Activated T-cell treated with anti-CD3 and anti-CD28 coated beads for 4 hours (primary cell): ENCODE data around the gene ADAMTSL1.

Experiments
- DNase-seq: peaks from one replicate; pipeline ENCODE4 v3.0.0-alpha.2; 2020

Gene ADAMTSL1

DNA sequence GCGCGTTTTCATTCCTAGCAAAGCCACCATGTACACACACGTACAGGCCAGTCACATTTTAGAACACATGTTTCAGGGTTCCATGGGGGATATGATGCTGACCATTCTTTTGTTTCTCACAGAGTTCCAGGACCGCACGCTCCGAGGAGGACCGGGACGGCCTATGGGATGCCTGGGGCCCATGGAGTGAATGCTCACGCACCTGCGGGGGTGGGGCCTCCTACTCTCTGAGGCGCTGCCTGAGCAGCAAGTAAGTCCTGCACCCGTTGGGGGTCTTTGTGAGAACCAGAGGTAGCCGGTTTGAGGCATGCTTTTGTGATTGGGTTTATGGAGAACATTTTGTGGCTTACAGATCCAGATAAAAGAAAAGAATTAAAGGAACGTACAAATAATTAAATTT, 30.8 kb downstream of the ADAMTSL1 start:
- no peak for DNase-seq

DNA sequence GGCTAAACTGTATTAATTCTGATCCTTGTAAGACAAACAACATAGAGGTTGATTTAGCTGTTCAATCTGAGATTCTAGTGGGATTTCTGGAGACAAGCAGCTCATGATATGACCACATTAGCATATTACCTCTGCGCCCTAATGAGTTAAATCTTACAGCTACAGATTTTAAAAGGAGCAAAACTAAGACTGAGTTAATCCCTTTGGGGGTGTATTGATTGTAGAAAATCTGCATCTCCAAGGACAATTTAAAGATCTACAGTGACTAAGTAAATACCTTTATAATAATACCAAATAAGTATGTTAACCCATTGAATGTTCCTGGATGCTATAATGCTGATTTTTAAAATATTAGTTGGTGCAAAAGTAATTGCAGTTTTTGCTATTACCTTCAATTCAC, 33.2 kb downstream of the ADAMTSL1 start:
- no peak for DNase-seq

DNA sequence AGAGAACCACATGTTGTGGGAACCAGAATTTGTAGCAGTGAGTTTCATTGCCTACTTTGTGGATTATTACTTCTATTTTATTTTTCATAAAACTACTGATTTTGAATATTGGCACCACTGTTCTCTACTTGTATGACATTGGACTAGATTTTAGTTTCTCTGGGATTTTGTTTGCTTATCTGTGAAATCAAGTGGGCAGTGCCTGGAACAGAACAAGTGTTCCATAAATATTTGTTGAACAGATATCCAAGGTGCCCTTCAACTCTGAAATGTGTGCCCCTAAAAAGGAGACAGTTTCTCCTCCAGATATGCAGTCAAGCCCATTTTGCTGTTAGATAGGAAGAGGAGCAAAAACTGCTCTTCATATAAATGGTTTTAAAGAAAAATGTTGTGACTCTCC, 42.6 kb downstream of the ADAMTSL1 start:
- no peak for DNase-seq

DNA sequence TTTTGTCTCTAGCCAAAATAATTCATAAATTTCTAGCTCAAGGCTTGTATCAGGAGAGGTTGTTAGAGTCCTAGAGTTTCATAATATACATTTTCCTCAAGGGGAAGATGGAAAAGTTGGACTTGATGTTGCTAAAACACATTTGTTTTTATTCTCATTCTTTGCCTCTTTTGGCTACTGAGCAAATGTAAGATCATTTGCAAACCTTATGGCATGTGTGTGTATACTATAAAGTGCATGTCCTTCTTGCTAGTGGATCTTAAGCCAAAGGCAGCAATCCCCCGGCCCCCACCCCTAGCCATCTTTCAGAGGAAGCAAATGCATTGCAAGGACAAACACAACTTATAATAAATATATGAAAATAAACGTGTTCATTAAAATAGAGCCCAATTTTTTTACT, 43.0 kb downstream of the ADAMTSL1 start:
- DNase-seq, result no peak

DNA sequence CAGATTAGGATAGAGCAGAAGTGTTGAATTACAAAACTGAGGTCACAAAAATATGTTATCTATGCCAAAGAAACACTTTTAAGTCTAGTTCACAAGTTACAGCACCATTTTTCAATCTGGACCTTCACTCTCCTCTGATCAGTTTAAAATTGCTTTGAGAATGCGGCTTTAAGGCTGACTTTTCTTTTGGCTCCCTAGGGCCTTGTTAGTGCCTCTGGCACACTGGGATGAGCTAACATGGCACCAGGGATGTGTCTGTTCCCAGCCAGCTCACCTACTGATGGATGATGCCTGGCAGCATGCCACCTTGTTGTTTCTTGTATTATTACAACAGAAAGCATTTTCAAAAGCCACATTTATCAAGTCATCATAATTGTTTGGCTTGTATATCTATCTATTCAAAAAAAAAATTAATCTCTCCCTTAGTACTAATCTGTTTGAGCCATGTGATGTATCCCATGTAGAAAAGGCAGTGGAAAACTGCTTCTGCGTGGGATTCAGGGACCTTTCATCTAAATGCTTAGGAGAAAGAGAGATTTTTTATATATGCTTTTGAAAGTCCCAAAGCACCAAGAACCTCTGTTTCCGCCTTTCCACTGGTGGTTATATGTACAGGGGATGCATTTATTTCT, 46.6 kb downstream of the ADAMTSL1 start:
- no peak for DNase-seq

DNA sequence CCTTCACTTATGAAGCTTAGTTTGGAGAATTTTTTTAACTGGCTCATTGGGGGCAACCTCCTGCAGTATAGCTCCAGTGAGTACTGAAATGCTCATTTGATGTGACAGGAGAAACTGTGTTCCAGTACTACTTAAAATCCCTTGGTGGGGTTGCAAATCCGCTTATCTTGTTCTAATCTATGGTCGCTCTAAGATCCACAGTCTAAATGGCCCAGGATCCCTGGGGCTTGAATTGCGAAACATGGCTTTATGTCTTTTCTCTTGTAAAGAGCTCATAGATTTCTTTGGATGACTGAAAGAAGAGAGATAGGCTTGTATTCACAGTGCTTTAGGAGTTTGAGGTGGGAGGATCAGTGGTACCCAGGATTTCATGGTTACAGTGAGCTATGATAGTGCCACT, 52.7 kb downstream of the ADAMTSL1 start:
- no peak for DNase-seq

DNA sequence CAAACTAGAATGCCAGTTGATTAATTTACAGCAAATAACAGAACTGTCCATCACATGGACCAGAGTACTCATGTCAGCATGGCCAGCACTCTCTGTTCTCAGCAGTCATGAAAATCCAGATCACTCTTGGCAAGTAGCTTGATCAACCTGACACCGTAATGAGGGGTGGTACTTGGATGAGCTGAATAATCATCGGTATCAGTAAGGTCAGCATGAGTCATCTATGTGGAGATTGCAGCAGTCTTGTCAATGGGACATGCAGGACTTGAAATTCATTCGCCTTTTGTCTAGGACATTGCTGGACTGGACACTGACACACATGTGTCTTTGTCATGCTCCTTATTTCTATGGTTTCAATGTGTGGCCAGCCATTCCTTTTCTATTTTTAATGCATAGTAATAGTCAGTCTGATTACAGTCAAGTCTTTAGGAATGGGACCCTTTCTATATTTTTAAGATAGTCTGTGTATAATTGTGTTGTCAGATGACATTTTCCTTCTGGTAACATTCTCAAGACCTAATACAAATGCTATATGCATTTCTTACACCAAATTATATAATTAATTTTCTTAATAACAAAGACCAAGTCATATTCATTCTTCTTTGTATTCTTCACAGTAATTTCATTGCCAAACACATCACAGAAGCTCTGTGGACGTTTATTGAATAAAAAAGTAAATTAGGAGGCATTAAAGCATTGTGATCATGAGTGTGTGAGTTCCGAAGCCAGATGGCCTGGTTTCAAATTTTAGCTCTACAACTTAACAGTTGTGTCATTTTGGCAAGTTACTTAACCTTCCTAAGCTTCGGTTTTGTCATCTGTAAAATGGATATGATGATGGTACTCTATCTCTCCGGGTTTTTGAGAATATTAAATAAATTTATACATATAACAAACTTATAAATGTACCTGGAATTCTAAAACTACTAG, 57.4 kb downstream of the ADAMTSL1 start:
- DNase-seq, result no peak

DNA sequence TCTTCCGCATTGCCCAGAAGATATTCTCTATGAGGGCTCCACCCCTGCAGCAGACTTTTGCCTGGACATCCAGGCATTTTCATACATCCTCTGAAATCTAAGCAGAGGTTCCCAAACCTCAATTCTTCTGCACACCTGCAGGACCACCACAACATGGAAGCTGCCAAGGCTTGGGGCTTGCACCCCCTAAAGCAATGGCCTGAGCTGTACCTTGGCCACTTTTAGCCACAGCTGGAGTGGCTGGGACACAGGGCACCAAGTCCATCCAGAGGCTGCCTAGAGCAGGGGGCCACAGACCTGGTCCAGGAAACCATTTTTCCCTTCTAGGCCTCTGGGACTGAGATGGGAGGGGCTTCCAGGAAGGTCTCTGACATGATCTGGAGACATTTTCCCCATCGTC, 60.7 kb downstream of the ADAMTSL1 start:
- DNase-seq, result no peak

DNA sequence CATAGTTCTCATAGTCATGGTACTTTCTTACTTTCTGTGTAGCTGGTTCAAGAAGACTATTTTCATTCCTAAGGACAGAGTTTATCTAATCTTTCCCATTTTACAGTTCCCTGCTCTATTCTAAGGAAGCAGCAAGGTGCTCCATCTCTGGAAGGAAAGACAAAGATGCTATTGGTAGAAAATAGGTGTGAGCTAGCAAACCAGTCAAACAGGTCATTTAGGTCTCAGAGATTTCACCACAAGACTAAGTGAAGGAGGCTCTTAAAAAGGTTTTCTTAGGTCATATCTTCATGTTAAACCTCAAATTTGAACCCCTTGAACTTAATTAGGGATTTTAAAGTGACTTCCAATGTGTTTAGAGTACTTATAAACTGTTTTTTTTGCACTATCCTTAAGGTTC, 62.6 kb downstream of the ADAMTSL1 start:
- no peak for DNase-seq

DNA sequence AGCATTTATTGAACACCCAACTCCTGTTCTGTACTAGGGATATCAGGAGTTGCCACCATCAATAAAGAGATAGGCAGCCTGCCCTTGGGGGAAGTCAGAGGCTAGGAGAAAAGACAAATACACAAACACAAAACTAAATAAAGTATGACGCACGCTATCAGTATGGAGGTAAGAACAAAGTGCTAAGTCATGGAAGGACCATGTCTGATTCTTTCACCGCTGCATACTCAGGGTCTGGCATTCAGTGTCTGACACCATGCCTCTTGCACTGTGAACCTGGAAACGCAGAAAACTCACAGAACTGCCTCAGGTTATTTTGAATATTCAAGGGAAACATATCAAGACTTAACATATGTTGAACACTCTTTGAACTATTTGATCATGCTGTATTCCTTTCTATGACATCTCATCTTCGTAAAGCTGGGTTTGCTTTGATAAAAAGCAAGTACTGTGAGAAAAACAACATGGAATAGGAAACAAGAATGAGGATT, 65.3 kb downstream of the ADAMTSL1 start:
- no peak for DNase-seq

DNA sequence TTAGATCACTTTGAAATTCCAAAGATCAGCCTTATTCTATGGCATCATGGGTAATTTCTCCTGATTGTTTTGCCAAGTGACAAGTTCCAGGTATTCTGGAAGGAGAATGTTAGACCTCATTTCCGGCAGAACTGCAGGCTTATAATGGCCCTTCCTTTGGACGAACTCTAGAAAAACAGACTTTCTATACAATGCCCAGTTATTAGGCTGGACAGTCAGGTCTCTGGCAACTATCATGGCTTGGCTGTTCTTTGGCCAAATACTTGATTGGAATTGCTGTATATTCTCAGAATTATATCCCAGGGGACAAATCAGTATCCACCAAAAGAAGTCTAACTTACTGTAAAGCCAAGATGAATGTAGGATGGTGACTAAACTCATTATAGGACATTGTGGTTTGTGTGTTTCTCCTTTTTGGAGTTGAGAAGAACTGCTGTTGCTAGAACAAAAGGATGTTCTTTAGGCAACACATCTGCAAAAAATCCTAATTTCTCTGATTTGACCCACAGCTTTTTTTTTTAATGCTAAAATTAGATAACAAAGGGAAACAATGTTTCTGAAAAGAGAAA, 69.0 kb downstream of the ADAMTSL1 start:
- DNase-seq, result no peak

DNA sequence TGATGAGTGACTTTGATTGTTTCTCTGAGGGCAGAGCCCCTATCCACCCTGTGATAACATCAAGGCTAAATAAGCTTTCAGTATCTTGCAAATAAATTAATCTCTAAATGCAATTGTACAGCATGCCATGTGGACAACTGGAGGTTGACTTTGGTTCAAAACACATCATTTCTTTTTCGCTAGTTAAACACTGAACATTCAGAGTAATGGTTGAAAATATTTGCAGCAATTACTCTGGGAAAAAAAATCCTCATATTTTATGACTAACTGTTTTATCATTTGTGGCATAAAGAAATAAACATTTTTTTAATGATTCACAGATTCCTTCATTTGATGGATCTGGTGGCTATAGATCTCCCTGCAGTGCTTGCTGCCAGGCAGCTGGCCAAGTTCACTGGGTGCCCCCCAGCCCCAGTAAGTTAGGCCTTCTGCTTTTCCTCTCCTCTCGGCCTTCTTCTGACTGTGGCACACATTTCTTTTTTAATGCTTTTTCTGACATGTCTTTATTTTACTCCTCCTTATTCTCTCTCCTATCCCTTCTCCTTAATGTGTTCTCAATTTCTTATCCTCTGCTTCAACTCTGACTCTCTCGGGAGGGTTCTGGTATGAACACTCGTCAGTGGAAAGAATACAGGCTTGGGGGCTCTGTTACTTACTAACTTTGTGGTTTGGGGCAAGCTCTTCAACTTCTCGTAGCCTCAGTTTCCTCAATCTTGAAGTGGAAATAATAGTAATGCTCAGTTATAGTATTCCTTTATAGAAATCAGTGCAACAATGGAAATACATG, 69.6 kb downstream of the ADAMTSL1 start:
- DNase-seq, result no peak

DNA sequence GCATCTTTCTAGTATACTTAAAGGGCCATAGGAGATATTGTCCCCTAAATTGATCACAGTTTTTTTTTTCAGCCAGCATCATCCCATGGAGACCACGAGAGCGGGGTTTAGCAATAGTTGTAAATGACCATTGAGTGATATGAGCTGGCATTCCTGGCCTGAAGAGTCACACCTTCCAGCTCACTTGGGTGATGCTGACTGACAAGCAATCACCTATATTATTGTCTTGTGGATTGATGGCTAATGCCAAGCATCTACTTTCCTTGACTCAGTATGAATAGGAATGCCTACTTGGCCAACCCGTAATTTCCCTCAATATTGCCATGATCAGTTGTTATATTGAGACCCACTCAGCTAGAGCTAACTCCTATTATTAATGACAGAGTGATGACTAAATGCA, 70.5 kb downstream of the ADAMTSL1 start:
- DNase-seq, result no peak

DNA sequence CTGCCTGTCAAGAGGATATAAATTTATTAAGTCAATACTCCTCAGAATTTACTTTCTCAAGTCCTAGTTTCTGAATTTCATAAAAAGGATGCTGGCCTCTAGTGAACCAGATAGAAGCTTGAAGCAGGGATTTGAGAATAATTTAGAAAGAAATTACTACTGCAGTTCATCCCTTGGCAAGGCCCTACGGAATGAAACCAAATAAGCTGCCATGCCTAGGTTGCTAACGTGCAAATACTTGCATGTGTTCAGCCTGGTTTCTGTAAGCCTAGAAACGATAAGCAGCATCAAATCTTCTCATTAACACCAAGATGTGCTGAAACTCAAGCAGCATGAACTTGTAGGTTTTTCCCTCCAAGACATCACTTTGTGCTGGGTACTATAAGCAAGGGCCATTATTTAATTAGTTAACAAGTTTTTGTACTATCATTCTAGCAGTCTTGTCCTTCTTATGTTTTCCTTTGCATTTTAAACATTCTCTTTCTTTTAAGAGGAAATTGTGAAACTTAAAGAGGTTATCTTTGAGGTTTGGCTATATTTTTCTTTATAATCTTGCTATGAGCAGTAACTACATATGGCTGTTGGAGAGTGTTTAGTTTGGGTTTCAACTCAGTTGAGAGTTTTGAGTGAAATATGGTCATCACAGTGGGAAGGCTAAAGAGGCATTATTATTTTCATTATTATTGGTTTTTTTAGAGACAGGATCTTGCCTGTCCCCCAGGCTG, 71.8 kb downstream of the ADAMTSL1 start:
- DNase-seq, result no peak

DNA sequence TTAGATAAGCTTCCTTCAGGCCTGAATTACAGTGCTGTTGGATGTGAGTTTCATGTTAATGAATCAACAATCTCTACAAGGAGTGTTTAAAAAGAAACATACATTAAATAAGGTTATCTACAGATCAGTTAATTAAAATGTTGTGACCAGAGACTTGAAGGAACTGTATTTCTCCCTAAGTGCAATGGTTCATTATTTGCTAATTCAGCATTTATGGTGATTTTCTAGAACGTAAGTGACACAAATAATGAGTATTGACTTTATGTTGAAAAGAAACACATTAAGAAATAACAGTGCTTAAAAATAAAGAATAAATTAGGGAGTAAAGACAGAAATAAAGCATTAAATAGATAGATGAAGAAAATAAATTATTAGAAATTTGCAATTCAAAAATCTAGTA, 74.5 kb downstream of the ADAMTSL1 start:
- DNase-seq, result no peak

DNA sequence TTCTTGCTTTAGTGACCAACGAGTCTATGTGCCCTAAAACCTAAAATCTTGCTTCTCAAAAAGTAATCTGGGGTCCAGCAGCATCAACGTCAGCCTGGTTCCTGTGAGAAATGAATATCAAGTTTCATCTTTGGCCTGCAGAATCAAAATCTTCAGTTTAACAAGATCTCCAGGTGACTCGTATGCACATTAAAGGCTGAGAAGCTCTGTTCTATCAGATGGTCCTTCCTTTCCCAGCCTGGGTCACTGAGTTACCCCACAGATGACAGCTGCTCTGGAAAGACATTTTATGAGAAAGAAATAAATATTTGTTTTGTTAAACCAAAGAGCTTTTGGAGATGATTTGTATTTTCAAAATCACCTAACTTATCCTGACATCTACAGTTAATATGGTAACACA, 75.8 kb downstream of the ADAMTSL1 start:
- DNase-seq, result no peak

DNA sequence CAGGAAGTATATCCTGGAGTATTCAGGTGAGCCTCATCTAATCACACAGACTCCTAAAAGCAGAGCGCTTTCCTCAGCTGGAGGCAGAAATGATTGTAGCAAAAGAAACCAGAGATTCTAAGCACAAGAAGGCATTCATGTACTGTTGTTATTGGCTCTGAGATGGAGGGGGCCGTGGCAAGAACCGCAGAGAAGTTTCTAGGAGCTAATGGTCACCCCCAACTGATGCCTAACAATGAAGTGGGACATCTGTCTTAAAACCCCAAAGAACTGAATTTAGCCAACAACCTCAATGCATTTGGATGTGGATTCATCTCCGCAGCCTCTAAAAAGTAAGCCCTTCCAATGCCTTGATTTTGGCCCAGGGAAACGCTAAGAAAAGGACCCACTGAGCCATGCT, 76.3 kb downstream of the ADAMTSL1 start:
- no peak for DNase-seq

DNA sequence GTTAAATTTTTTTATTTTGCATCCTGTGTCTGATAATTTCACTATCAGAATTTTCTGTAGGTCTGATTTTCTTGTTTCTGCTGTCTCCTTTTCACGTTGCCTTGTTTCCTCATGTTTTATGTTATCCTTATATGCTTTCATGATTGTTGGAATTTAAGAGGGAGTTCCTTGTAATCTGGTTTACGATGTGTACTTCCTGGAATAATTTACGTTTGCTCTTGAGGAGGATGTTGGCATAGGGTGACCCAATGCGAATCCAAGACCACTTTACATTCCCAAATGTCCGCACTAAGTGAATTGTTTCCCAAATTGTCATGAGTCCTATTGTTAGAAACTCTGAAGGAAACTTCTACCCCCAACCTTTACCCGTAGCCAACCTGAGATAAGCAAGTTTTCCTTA, 80.3 kb downstream of the ADAMTSL1 start:
- no peak for DNase-seq

DNA sequence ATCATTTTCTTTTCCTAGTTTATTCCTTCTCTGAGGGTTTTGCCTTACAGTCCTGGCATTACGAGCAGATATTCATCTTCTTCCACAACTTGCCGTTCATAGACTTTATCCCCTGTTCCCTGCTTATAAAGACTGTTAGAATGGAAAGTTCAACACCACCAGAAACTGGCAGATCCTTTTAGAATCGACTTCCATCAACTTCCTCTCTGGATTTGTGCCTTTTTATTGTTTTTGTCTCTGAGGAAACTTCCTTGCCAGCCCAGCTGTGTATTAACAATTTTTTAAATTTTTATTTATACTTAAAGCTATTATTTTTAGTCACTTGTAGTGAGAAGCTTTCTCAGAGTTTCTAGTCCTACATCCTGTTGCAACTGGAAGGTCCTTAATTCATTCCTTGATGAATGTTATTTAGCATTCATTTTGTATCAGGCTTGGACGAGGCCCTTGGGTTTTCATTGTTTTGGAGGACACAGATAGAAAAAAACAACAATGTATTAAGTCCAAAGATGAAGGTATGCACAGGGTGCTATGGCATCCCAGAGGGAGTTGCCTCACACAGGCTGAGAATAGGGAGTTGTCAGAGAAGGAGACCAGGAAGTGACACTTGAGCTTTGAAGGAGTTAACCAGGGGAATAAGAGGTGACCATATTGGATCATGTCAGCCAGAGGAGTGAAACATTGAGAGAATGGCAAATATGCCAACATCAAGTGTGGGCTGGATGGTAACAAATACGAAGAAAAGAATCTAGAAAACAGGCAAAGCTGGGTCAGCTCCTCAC, 81.3 kb downstream of the ADAMTSL1 start:
- no peak for DNase-seq

DNA sequence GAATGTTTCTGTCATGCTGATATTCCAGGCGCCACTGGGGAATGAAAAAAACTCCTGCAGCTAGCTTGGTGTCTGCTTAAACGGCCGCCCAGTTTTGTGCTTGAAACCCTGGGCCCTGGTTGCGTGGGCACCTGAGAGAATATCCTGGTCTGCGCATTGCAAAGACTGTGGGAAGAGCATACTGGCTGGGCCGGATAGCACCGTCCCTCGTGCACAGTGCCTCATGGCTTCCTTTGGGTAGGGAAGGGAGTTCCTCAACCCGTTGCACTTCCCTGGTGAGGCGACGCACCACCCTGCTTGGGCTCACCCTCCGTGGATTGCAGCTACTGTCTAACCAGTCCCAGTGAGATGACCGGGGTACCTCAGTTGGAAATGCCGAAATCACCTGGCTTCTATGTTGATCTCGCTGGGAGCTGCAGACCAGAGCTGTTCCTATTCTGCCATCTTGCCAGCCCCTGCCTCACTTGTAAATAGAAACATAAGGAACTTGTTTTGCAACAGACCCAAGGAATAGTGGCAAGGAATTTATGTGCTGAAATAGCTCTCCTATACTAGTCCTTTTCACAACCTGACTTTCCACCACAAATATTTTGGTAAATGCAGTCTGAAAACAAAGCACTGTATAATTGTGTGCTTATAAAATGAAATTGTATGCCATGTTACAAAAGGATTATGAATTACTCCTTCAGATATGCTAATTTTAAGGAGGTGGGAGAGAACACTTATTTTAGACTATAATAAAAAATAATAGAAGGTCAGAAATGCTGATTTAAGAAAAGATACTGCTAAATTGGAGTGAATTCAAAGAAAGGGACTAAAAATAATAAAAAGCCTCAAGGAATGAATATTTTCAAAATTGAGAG, 90.3 kb downstream of the ADAMTSL1 start:
- no peak for DNase-seq

DNA sequence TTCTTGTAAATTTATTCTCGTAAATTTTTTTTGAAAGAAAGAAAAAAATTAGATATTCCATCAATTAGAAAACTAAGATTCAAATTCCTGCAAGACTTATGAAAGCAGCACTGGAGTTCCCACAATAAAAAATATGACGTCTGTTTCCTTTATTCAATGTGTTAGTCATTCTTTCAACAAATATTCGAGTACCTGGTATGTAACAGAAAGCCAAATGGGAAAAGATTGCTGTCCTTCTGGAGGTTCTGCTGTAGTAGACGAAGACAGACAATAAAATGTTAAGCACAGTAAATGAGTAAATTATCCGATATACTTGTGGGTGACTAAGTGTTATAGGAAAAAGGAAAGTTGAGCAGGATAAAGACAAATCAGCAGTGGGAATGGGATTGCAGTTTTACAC, 92.2 kb downstream of the ADAMTSL1 start:
- no peak for DNase-seq
